HepG2 (cell line): ENCODE measurements around the gene METTL23. TPM values are rescaled to one million over a fixed set of nuclear protein-coding genes. Genes with fewer than 3 reads are reported as not detected.

Experiments used
- CBX2 ChIP-seq, 2 experiments: fragments of 200-600 bp in 1 of 2; sonication (generic); formaldehyde crosslinking in 1 of 2; IDR thresholded peaks; 2 replicates each; pipeline versions ENCODE4 v1.7.0 to v1.8.1; 2018 to 2022; ENCODE audit warnings: low read depth in 2 of 2, low read length in 1 of 2, mild to moderate bottlenecking in 1 of 2, missing genetic modification reagents in 1 of 2
- DNMT1 ChIP-seq: sonication (generic); formaldehyde crosslinking; IDR thresholded peaks from 2 replicates; pipeline ENCODE4 v1.5.1; 2020; ENCODE audit warnings: mild to moderate bottlenecking, missing genetic modification reagents
- KDM6A ChIP-seq: IDR thresholded peaks from 2 replicates; pipeline ENCODE4 v1.6.1; 2016; ENCODE audit warnings: low read depth
- KMT2B ChIP-seq: IDR thresholded peaks from 2 replicates; pipeline ENCODE4 v1.6.1; 2016; ENCODE audit warnings: missing genetic modification reagents, missing compliant biosample characterization
- MTF1 ChIP-seq: sonication (generic); formaldehyde crosslinking; IDR thresholded peaks from 2 replicates; pipeline ENCODE4 v1.5.0; 2020; ENCODE audit warnings: missing genetic modification reagents
- PHF8 ChIP-seq: sonication (generic); formaldehyde crosslinking; IDR thresholded peaks from 2 replicates; pipeline ENCODE4 v1.5.0; 2020; ENCODE audit warnings: missing genetic modification reagents
- RELA ChIP-seq: sonication (generic); formaldehyde crosslinking; IDR thresholded peaks from 2 replicates; pipeline ENCODE4 v1.4.0; 2020; ENCODE audit warnings: missing genetic modification reagents
- SIX4 ChIP-seq: sonication (generic); formaldehyde crosslinking; IDR thresholded peaks from 2 replicates; pipeline ENCODE4 v1.4.0; 2020; ENCODE audit warnings: missing genetic modification reagents
- TEAD3 ChIP-seq: optimal IDR thresholded peaks from 2 replicates; pipeline ENCODE3; 2016; ENCODE audit warnings: borderline replicate concordance
- ZFP41 ChIP-seq: sonication (generic); formaldehyde crosslinking; IDR thresholded peaks from 2 replicates; pipeline ENCODE4 v1.4.0; 2020; ENCODE audit warnings: mild to moderate bottlenecking, missing genetic modification reagents, borderline replicate concordance
- ZHX2 ChIP-seq, 2 experiments: sonication (generic) in 1 of 2; formaldehyde crosslinking in 1 of 2; IDR thresholded peaks; 2 replicates each; pipeline versions ENCODE4 v1.6.1 to v1.9.0; 2014 to 2022; ENCODE audit warnings: antibody characterized with exemption in 1 of 2, borderline replicate concordance in 1 of 2, inconsistent platforms in 1 of 2, low read depth in 1 of 2, missing genetic modification reagents in 1 of 2
- ZMAT3 ChIP-seq: sonication (generic); formaldehyde crosslinking; conservative IDR thresholded peaks from 2 replicates; pipeline ENCODE4 v1.7.0; 2021; ENCODE audit warnings: missing genetic modification reagents
- ZNF235 ChIP-seq: sonication (generic); formaldehyde crosslinking; IDR thresholded peaks from 2 replicates; pipeline ENCODE4 v1.8.1; 2023; ENCODE audit warnings: mild to moderate bottlenecking, missing genetic modification reagents, borderline replicate concordance
- ZNF747 ChIP-seq: sonication (generic); formaldehyde crosslinking; IDR thresholded peaks from 2 replicates; pipeline ENCODE4 v1.8.1; 2023; ENCODE audit warnings: missing genetic modification reagents, mild to moderate bottlenecking, borderline replicate concordance
- ZNF839 ChIP-seq: sonication (generic); formaldehyde crosslinking; IDR thresholded peaks from 2 replicates; pipeline ENCODE4 v1.4.0; 2020; ENCODE audit warnings: missing genetic modification reagents, mild to moderate bottlenecking, borderline replicate concordance
- polyA plus RNA-seq, 8 experiments: library from polyadenylated mRNA; depleted of rRNA in 3 of 8; stranded (reverse) in 7 of 8; unstranded in 1 of 8; fragments of >200 nt; fragmentation: Illumina TruSeq in 4 of 8; extraction: Trizol in 4 of 8; gene quantifications; 2 replicates each; pipeline versions ENCODE4 v1.2.1 to v1.2.3, GENCODE V29; 2011 to 2016; ENCODE audit warnings: low read depth in 4 of 8, missing spikeins in 1 of 8, mixed read lengths in 1 of 8; ENCODE audit not compliant: insufficient read depth in 1 of 8
- total RNA-seq, 5 experiments: library from RNA; depleted of rRNA; stranded (reverse); fragments of >200 nt; fragmentation: Illumina TruSeq; extraction: Trizol; gene quantifications; 2 replicates each; pipeline ENCODE4 v1.2.3, GENCODE V29; 2016; ENCODE audit warnings: low read depth in 1 of 5
- TF ChIP-seq, protein P1 (sequence below): sonication (generic); formaldehyde crosslinking; IDR thresholded peaks from 2 replicates; pipeline ENCODE4 v1.8.0; 2022; ENCODE audit warnings: missing genetic modification reagents, low read depth, mild to moderate bottlenecking, borderline replicate concordance
- TF ChIP-seq, protein P2 (sequence below): sonication (generic); formaldehyde crosslinking; IDR thresholded peaks from 2 replicates; pipeline ENCODE4 v1.5.0; 2020; ENCODE audit warnings: mild to moderate bottlenecking, missing genetic modification reagents
- TF ChIP-seq, protein P3 (sequence below): sonication (generic); formaldehyde crosslinking; conservative IDR thresholded peaks from 2 replicates; pipeline ENCODE4 v1.4.0; 2020; ENCODE audit warnings: missing genetic modification reagents

The METTL23 gene
- total and polyA plus RNA-seq, 2 of the 13 experiments (the other 11 are each of a cell fraction or from before 2014, with no cell fraction given), result 39.9 to 104 TPM

DNA sequence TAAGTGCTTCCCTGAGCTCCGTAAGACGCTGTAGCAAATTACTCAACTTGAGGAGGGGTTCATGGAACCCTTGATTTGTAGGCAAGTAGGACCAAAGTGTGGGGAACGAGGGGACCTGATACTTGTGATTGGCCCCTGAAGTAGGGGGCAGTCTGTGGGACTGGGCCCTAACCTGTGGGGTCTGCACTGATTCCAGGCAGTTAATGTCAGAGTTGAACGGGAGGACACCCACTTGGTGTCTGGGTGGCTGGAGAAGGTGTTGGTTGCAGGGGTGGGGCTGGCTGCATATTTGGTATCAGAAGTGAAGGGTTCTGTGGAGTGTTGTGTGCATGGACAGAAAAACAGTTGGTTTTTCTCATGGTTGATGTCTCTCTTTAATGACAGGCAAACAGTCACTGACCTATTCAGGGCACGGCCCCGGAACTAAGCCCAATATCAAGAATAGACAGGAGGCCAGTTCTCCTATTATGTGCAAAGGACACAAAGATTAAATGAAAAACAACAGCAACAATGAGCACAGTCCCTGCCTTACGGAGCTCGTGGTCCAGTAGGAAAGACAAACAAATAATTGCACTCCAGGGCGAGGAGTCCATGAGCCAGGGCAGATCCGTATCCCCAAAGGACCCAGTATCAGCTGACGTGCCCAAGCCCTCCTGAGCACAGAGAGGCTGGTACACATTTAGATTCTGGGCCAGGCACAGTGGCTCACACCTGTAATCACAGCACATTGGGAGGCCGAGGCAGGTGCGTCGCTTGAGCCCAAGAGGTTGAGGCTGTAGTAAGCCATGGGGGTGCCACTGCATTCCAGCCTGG lies 35.1 kb upstream of the METTL23 start (continued):
- TF ChIP-seq ZNF839 (no peak), CBX2 (IDR thresholded peaks at IDR 0.05; ENCODE audit: low read depth, low read length) (no peak), CBX2 (CRISPR knock-in tag; IDR thresholded peaks at IDR 0.05; ENCODE audit: low read depth) (no peak), DNMT1 (CRISPR knock-in tag) (0 out of 2 replicates have a peak, but pooled peaks have one; percentile 33), KDM6A (CRISPR knock-in tag) (no peak), KMT2B (CRISPR knock-in tag) (no peak), TEAD3 (peak; percentile 77), ZFP41 (CRISPR knock-in tag) (no peak), RELA (CRISPR knock-in tag) (no peak), ZNF235 (no peak), ZMAT3 (CRISPR knock-in tag) (peak; percentile 44; the same call in 1 of the 2 replicates), ZHX2 (IDR thresholded peaks at IDR 0.05; ENCODE audit: low read depth) (no peak), ZHX2 (CRISPR knock-in tag; IDR thresholded peaks at IDR 0.05; ENCODE audit: borderline replicate concordance) (no peak), SIX4 (CRISPR knock-in tag) (no peak), MTF1 (no peak), PHF8 (no peak), ZNF747 (CRISPR knock-in tag) (peak; percentile 81)
- TF ChIP-seq, protein P1, sequence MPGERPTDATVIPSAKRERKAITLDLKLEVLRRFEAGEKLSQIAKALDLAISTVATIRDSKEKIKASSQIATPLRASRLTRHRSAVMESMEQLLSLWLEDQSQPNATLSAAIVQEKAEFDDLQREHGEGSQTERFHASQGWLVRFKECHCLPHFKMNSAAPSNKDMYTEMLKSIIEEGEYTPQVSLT (CRISPR knock-in tag), result no peak
- TF ChIP-seq, protein P2, sequence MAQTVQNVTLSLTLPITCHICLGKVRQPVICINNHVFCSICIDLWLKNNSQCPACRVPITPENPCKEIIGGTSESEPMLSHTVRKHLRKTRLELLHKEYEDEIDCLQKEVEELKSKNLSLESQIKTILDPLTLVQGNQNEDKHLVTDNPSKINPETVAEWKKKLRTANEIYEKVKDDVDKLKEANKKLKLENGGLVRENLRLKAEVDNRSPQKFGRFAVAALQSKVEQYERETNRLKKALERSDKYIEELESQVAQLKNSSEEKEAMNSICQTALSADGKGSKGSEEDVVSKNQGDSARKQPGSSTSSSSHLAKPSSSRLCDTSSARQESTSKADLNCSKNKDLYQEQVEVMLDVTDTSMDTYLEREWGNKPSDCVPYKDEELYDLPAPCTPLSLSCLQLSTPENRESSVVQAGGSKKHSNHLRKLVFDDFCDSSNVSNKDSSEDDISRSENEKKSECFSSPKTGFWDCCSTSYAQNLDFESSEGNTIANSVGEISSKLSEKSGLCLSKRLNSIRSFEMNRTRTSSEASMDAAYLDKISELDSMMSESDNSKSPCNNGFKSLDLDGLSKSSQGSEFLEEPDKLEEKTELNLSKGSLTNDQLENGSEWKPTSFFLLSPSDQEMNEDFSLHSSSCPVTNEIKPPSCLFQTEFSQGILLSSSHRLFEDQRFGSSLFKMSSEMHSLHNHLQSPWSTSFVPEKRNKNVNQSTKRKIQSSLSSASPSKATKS, result no peak
- TF ChIP-seq, protein P3, sequence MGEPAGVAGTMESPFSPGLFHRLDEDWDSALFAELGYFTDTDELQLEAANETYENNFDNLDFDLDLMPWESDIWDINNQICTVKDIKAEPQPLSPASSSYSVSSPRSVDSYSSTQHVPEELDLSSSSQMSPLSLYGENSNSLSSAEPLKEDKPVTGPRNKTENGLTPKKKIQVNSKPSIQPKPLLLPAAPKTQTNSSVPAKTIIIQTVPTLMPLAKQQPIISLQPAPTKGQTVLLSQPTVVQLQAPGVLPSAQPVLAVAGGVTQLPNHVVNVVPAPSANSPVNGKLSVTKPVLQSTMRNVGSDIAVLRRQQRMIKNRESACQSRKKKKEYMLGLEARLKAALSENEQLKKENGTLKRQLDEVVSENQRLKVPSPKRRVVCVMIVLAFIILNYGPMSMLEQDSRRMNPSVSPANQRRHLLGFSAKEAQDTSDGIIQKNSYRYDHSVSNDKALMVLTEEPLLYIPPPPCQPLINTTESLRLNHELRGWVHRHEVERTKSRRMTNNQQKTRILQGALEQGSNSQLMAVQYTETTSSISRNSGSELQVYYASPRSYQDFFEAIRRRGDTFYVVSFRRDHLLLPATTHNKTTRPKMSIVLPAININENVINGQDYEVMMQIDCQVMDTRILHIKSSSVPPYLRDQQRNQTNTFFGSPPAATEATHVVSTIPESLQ, result 0 out of 2 replicates have a peak, but pooled peaks have one; percentile 86
